NT2/D1 (cell line): ENCODE measurements around the gene ERC2.

Source experiments
- SUZ12 ChIP-seq: IDR thresholded peaks from 2 replicates; pipeline ENCODE4 v1.6.1; 2011; ENCODE audit not compliant: insufficient read length, insufficient read depth; ENCODE audit errors: extremely low read depth
- YY1 ChIP-seq: IDR thresholded peaks from 2 replicates; pipeline ENCODE4 v1.6.1; 2011; ENCODE audit not compliant: insufficient read length, insufficient read depth
- ZNF274 ChIP-seq: IDR thresholded peaks from 2 replicates; pipeline ENCODE4 v1.6.1; 2011; ENCODE audit warnings: mild to moderate bottlenecking, low read depth, low read length

DNA sequence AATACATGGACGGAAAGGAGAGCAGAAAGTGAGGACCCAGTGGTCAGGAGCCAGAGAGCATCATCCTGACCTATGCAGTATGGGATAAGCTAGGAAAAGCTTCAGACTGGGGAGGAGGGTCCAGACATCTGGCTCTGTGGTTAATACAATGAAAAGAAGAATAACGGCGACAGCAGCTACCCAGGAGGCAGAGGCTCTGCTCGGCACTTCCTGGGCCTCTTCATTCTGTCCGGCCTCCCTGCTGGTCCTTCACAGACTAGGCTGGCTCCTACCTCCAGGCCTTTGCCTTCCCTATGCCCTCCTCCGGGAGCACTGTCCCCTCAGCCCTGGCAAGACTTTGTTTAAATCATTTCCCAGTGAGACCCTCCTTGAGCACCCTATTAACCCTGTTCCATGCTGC is 922.3 kb downstream of the ERC2 start:
- TF ChIP-seq ZNF274 (no peak), YY1 (no peak), SUZ12 (no peak)
